HG03280 (cell line): ENCODE measurements around the gene MAML3.

Experiments used
- ATAC-seq: cut with Tn5 transposase; IDR thresholded peaks from one replicate; pipeline ENCODE4 v1.9.1; 2021; ENCODE audit warnings: mild to moderate bottlenecking, moderate library complexity; ENCODE audit not compliant: unreplicated experiment

The MAML3 gene

DNA sequence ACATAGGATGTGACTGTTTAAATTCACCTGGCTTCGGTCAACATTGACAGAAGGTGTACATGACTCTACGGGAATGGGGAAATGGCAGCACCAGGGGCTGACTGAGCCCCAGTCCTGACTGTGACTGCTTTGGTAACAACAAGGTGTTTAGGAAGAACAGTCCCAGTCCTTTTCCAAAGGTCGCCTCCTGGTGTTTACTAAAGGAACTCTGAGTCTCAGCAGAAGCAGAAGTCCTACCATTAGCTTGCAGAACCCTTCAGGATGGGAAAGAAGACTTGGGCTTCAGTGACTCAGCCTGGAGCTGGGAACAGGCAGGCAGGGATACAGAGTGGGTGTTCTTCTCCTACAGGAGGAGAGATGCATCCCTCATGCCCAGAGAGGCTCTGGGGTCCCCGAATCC, 385.1 kb downstream of the MAML3 start:
- no peak for ATAC-seq

DNA sequence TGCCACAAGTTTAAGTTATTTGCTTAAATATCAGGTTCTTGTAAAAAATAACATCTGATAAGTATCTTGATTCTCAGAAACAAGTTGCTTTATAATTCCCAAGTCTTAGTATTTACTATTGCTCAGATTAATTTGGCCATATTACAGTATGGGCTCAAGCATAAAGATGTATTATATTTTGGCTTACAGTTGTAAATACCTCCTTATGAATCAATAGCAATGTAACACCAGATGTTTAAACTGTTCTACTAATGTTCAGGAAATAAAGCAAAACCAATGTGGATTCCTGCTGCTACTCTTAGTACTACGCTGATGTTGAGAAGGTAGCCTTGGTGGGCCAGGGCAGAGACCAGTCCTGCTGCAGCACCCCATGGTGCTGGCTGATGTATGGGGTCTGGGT, 385.6 kb downstream of the MAML3 start:
- no peak for ATAC-seq

DNA sequence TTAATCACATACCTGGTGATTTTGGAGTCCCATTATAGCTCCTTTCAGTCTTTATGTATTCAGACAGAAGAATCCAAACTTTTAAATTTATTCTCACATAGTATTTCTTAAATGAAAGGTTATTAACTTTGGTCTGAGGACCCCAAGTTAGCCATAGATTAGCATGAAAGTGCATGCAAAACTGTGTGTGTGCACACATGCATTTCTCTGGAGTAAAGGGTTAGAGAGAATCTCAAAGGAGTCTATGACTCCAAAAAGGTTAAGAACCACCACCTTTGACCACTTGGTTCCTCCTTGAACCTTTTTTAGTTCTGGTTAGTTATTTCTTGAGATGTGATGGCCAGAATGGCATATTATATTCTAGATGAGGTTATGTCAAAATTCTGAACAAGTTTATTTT, 386.4 kb downstream of the MAML3 start:
- ATAC-seq: no peak

DNA sequence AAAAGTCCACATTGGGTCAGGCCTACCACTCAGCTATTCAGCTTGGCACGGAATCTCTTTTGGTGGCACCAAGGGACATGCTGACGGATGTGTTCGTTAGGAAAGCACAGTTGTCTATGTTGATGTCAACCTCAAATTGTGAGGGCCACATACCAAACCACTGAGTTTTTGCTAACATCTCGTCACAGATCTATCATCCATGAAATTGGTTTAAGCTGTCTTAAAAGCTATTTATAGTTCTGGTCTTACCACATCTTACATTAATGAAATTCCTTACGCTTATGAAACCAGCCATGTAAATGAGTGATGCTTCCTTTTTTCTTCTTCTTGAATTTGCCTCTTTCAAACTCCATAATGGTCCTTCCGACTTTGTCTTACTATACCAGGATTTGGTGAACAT, 386.8 kb downstream of the MAML3 start:
- ATAC-seq: no peak

DNA sequence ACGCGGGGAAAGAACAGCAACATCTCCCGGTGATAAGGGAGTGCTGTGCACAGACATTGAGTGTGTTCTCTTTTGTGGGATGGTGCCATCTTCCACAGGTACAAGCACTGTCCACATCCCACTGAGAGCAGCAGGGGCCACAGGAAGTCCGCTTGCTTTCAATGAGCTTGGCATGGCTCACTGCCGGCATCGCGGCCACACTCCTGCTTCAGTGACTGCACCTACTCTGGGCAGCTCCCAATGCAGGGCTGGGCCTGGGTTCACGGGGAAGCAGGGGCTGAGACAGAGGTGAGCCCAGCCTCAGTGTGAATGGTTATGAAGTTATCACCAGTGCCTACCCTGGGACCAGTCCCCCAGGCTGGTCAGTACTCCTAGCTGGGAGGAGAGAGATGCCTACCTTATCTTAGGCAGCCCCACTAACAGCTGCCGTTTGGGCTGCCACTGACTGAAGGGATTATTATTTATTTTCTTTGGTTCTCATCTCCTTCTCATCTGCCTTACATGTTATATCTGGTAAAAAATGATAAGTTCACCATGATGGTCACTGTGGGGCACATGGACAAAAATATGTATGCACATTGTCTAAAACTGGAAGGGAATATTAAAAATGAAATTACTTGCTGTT, 389.2 kb downstream of the MAML3 start:
- no peak for ATAC-seq

DNA sequence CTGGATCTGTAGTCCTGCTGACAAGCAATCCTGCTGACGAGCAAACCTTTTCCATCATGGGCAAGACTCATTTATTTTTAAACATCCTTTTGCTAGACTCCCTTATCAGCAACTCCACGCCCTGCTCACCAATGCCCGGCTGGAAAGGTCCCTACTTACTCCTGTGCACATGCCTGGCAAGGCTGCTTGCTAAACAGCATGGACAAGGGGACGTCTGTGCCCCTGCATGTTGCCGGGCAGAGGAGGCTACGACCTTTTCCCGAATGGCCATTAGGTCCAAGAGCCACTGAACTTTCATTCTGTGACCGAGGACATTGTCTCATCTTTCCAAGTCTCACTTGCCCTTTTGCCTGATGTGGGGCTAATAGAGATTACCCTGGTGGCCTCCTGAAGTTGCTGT, 389.8 kb downstream of the MAML3 start:
- no peak for ATAC-seq

DNA sequence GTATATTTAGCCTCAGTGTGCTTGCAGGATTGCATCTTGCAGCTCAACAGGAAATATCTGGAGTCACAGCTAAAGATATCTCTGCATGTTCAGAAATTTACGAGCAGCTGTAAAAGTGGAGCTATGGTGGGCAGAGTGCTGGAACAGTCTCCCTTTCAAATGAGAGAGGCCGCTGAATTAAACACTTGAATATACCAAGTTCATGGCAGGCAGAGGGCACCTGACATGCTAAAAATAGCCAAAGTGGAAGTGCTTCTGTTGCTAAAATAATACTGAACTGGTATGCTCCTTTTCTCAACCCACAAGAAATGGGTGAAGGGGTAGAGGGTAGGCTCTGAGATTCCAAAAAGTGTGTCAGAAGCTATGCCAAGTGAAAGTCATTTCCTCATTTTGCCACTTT, 390.3 kb downstream of the MAML3 start:
- no peak for ATAC-seq

DNA sequence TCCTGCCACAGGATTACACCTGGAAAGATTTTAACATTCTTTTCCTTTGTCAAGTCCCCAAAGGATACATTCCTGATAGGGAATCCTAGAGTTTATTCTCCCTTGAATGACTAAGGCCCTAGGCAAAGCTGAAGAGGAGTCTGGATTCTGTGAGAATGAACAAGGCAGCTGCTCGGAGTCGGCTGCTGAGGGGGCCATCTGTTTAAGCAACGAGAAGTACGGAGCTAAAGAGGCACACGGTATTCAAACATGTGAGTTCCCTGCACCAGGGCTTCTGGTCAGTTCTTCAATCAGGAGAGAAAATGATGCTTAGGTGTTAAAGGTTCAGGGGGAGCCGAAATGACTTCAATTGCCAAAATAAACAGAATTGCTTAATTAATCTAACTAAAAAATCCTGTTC, 390.8 kb downstream of the MAML3 start:
- no peak for ATAC-seq

DNA sequence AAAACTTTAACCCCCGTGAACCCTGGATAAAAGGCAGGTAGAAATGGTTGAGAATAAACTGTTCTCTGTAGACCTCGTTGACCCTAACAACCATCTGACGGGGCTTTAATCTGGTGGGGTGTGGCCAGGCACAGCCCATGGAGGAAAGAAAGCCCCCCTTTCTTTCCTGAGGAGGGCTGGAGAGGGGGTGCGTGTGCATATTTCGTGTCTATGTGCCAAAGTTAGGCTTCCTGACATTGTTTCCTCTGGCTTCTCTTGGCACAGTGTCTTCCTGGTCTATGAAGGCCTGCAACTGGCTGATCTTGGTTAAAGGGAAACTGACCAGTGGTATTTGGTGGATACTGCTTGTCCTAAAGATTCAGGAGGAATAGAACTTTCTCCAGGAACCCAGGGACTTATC, 391.3 kb downstream of the MAML3 start:
- no peak for ATAC-seq

DNA sequence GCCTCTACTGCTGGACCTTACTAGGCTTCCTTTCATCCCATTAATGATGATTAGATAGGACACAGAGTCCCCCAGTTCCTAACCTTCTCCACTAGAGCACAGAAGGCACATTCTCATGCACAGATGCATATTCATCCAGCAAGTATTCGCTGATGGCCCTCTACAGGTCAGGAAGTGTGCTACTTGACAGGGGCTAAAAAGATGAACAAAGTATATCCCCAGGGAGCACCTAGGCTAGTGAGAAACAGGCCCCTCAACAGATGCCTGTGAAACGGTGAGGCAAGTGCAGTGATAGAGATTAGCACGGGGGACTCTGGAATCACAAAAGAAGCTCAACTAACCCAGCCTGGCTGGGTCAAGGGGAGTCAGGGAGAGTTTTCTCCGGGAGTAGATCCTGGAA, 392.5 kb downstream of the MAML3 start:
- ATAC-seq: no peak

DNA sequence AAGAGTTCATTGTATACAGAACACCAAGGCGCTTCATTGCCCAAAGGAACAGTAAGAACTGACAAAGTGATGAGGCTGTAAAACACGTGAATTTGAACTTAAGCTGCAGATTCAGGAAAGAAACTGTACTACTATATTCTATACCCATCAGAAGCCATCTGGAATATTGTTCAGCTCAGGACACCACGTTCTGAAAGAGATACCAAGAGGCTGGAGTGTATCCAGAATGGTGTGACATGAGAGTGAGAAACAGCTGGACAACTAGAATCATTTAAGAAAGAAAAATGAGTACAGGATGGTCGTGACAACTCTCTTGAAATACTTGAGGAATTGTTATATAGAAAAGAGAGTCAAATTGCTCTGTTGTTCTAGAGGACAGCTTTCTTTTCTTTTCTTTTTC, 393.4 kb downstream of the MAML3 start:
- ATAC-seq: no peak

DNA sequence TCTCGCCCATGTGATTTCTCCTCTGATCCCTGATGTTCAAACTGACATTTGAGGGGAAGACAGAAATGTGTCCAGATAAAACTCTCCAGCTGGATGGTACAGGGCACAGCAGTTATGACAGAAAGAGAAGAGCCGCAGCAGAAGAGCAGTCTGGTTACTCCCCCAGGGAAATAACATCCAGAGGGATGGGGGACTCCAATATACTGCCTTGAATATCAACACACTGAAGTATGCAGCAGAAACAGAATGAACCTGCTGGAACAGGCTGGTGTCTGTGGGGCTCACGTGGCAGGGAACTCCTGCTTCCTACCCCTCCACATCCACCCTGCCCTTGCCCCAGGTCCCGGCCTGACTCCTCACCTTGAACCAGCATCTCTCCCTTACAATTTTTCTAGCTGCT, 394.9 kb downstream of the MAML3 start:
- no peak for ATAC-seq

DNA sequence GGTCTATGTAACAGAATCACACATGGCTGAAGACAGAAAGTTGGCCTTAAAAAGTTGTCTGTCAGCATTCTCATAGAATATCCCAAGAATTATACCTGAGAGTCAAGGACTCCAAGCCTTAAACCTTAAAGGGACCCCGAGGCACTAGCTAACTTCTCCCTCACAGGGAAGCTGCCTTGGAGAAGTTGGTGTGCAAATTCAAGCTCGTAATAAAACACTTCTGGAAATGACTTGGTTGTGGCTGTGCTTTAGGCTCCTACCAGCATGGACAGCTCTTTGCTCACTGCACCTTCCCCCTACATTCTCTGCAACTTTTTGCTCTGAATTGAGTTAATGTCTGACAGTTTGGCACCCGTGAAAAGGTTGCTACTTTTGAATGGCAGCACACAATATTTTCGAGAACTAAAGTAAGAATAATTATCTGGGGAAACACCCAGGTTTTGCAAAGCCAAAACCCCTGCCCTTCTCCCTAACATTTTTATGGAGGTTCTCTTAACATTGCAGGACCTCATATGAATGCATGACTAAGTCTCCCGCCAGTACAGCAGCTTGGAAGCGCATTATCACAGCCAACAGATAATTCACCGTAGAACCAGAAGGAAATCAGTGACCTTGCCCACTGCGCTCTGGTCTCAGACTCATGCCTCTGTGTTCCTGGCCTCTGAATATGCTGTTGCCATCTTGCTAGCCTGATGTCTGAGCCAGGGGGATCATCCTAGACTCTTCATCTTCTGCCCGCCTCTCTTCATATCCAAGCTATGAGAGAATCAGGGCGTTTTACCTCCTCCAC, 397.4 kb downstream of the MAML3 start:
- no peak for ATAC-seq

DNA sequence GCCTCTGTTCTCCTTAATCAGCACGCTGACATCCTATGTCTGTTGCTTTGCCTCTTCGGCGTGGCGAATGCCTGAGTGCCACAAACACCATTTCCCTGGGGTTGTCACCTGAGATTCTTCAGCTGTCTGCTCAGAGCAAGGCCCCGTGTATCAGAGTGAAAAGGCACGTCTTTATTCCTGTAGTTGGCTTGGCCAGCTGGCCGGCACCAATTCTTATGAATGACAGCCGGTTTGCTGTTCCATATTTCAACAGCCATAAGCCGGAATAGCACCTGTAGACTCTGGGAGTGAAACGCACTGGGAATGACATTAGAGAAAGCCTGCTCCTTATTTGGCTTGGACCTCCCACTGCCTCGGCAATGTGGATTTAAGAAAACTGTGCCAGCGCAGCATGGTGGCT, 399.0 kb downstream of the MAML3 start:
- no peak for ATAC-seq

DNA sequence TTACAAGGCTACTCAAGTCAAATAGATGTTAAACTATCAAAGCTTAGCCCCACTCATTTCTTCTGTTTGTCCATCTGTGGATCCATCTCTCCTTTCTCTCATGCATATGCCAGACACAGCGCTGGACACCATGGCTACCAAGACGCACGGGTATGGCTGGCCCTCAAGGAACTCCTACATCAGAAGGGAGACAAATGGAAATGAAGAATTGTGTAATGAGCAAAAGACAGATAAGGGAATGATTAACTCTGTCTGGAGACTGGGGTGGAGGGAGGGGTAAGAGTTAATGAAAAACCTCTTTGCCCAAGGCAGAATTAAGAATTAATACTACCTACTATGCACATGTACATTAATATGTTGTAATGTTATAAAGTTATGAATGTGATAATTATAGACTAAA, 400.3 kb downstream of the MAML3 start:
- no peak for ATAC-seq

DNA sequence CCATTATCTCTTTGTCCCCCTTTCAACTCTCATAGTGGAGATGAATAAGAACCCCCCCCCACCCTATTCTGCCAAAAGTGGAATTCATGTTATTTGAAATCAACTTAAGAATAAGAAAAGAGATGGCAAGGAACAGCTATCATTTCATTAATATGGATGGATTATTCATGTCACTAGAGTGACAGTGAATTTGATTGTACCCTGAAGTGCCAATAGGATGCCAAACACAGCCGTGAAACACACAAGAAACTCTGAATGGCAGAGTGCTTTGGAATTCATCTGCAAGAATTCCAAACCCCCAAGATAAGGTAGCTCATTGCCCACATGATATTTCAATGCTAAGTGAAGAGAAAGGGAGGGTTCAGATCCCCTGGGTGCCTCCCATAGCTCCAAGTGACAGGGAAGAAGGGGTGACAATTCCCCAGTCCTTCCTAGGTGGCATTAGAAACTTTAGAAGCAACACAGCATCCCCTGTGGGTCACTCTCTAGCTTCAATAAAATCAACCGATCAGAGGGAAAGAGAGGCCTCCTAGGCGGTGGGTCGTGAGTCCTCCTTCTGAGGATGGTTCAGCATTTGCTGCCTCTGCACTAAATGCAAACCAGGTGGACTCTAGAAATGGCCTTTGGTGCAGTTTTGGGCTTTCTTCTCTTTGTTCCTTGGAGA, 404.0 kb downstream of the MAML3 start:
- ATAC-seq: no peak

DNA sequence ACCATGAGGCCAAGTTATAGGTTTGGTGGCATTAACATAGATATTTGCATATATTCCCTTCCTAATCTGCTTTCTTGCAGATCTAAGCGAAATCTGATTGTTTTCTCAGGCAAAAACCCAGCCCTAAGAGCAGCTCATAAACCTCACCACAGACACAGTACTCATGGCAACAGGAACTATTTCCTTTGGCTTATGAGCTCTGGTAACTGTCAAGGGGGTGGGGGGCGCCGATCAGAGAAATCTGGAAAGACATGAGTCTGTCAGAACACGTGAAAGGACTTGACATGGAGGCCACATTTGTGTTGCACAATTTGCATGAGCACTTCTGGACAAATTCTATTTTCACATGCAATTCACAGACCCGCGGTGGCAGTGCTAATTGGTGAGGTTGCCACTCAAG, 404.6 kb downstream of the MAML3 start:
- ATAC-seq: no peak

DNA sequence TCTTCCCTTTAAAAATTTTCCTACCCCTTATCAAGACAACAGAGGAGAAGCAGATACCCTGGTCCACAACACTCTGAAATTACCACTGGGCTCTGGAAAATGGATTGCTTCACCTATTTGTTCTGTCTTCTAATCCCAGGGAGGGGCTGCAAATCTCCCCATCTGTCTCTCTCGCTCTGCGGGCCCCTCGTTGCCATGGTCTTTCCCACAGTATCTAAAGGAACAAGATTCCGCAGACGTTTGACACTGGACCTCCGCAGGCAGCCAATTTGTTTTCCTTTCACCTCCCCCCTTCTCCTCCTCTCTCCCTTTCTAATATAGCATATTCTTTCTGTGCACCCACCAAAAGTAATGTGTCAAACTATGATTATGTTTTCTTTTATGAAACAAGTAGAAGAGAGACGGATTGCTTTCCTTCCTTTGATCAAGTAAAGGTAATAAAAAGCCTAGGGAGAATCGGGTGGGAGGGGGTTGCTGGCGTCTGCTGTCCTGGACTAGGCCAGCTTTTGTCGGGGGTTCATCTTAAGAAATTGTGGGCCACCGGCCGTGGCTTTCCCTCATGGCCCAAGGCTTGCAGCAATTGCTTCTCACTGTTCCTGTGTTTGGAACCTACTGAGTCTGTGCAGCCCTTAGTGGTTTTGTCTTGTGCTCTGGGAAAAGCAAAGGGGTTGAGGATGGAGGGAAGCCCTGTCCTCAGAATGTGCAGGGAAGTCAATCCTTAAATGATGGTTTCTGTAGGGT, 407.4 kb downstream of the MAML3 start:
- no peak for ATAC-seq

DNA sequence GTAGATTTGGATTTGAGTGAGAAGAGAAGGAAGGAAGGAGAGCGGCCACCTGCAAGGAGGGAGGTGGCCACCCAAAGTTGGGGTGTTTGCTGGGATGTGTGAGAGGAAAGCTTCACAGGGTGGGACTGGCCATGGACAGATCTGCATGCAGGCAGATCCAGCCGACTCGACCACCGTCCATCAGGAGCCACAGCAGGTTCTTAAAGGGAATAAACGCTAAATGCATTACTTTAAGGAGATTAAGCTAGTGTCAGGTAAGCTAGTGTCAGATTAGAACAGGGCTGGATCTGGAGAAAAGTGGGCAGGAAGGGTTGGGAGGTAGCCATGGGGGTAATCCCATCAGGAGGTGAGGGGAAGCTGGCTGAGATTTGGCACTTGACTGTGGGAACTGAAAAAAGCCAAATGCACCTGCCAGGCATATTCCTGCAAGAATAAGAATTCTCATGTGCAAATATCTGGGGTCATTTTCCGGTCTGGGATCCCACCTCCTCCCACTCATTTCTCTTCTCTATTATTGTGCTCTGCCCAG, 408.8 kb downstream of the MAML3 start:
- no peak for ATAC-seq

DNA sequence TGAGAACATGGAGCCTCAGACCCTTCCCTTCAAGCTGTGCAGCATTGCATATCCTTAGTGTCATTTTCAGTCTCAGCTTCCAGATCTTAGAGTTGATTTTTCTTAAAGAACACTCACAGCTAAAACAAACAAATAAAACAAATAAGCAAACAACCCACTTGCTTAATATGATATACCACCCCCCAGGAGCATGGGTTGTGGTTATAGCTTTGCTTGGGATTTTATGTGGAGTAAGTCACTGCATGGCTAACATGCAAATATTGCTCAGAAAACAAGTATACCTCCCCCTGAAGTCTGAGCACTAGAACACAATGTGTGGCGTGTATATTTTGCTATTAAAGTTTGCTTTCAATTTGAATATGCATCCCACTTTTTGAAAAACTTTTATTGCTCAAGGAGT, 409.8 kb downstream of the MAML3 start:
- ATAC-seq: no peak

DNA sequence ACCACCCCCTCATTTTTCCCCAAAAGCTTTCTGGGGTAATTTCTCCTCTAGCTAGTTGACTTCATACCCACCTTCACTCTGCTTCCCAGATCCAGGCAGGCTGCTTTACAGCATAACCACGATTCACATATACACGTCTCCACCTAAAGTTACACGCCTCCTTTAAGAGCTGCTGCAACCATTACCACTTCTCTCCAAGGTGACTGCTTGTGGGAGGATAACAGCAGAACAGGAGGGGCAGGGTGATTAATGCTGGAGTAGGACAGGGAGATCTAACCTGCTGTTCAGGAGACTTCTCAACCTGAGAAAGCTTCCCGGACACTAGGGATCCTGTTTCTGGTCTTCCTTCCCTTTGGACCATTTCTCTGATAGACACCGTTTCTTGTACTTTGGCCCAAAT, 411.0 kb downstream of the MAML3 start:
- ATAC-seq: no peak
